MM.1S (cell line): Measurements from ENCODE around the gene PADI2.

ENCODE experiments used
- CTCF ChIP-seq: fragments of 300-600 bp; sonication (generic); IDR thresholded peaks from 2 replicates; pipeline ENCODE4 v1.5.1; 2016; ENCODE audit warnings: antibody characterized with exemption, low read length, mixed read lengths
- EZH2 ChIP-seq: fragments of 300-600 bp; sonication (generic); optimal IDR thresholded peaks from 2 replicates; pipeline ENCODE3; 2017; ENCODE audit warnings: low read depth, mild to moderate bottlenecking, antibody characterized with exemption, low read length, mixed read lengths

DNA sequence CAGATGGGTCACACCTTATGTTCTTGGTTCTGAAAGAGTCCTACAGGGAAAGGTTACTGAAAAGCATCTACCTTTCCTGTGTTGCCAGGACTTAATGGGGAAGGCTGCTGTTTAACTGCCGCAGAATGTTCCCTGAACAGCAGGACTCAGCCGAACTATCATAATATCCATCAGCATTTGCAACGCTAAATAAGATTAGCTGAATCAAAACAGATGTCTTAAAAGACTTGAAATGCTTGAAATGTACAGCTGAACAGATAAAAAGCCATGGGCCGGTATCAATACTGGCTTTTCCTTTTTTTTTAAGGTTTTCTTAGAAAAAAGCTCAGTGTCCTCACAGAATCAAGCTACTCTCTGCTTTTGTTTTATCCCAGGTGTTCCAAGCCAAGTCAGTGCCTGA is 87.8 kb downstream of the PADI2 start:
- TF ChIP-seq CTCF = no peak
- no peak for TF ChIP-seq EZH2
